Nephron progenitor cell (in vitro differentiated cells): ENCODE data around the gene TSPEAR.

Experiments
- DNase-seq: peaks from one replicate; pipeline ENCODE4 v3.0.0; 2021
- H3K27ac Mint-ChIP-seq: 2 replicates; pipeline ENCODE4 v1.8.0; 2021; ENCODE audit warnings: mild to moderate bottlenecking, moderate library complexity, mixed read lengths
- H3K27me3 Mint-ChIP-seq: 2 replicates; pipeline ENCODE4 v1.8.0; 2021; ENCODE audit warnings: mild to moderate bottlenecking, low read depth, mixed read lengths; ENCODE audit not compliant: poor library complexity
- H3K36me3 Mint-ChIP-seq: 2 replicates; pipeline ENCODE4 v1.8.0; 2021; ENCODE audit warnings: low read depth, mixed read lengths
- H3K4me1 Mint-ChIP-seq: 2 replicates; pipeline ENCODE4 v1.8.0; 2021; ENCODE audit warnings: mixed read lengths
- H3K4me3 Mint-ChIP-seq: 2 replicates; pipeline ENCODE4 v1.8.0; 2021; ENCODE audit warnings: mild to moderate bottlenecking, moderate library complexity, mixed read lengths
- H3K9me3 Mint-ChIP-seq: 2 replicates; pipeline ENCODE4 v1.8.0; 2021; ENCODE audit warnings: mild to moderate bottlenecking, moderate library complexity, mixed read lengths
- TF ChIP-seq, protein P1 (sequence below): fragments of 200-600 bp; sonication (generic); IDR thresholded peaks from 2 replicates; pipeline ENCODE4 v1.5.0; 2021; ENCODE audit warnings: antibody characterized with exemption

Gene TSPEAR

DNA sequence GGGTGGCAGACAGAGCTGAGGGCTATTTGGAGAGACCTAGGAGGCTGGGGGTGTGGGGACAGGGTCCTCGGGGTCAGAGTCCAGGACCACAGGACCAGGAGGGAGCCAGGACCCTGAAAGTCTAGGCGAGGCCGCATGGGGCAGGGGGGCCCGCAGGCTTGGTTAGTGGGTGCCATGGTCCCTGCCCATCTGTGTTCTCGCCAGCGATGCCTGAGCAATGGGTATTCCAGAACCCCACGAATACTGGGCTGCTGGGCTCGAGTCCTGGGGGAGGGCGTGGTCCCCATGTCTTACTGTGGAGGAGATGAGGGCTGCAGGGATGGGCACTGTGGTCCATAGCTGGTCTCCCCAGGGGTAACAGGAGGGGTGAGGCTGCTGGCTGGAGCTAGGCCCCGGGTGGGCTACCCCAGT, 121.1 kb downstream of the TSPEAR start:
- Mint-ChIP-seq H3K27me3 (peaks cover 4% of the 10 kb centered on the region), H3K27ac (no peak overlapping the region), H3K9me3 (peaks cover 28% of the 10 kb centered on the region), H3K36me3 (no peaks in the 10 kb centered on the region), H3K4me1 (peaks cover 33% of the 10 kb centered on the region), H3K4me3 (no peak overlapping the region)
- TF ChIP-seq, protein P1, sequence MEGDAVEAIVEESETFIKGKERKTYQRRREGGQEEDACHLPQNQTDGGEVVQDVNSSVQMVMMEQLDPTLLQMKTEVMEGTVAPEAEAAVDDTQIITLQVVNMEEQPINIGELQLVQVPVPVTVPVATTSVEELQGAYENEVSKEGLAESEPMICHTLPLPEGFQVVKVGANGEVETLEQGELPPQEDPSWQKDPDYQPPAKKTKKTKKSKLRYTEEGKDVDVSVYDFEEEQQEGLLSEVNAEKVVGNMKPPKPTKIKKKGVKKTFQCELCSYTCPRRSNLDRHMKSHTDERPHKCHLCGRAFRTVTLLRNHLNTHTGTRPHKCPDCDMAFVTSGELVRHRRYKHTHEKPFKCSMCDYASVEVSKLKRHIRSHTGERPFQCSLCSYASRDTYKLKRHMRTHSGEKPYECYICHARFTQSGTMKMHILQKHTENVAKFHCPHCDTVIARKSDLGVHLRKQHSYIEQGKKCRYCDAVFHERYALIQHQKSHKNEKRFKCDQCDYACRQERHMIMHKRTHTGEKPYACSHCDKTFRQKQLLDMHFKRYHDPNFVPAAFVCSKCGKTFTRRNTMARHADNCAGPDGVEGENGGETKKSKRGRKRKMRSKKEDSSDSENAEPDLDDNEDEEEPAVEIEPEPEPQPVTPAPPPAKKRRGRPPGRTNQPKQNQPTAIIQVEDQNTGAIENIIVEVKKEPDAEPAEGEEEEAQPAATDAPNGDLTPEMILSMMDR = no peak
- DNase-seq = no peak

DNA sequence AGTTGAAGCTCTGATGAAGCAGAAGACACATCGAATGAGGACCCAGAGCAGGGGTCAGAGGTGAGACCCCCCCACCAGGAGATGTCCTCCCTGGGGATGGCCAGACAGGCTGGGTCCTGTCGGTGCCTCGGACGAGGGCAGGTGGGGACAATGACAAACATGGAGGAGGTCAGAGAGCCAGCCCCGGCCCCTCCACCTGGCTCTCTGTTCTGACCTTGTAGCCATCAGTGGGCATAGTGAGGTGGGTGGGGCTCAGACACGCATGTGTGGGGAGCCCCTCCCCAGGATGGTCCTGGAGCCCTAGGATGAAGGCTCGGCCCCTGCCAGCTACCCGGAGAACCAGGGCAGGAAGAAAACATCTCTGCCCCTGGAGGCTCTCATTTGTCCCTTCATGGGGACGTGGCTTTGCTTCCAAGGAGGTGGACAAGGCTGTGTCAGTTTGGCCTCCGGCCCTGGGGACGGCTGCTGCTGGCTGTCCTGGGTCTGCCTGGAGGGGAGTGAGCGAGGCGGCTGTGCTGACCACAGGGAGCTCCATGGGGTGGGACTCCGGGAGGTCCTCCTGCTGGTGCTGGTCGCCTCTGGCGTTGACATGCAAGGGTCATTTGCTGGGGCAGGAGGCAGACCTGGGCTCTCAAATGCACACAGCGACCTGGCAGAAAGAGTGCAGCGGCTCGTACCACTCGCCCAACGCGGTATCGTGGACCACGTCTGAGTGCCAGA, 121.6 kb downstream of the TSPEAR start:
- no peak for DNase-seq
- Mint-ChIP-seq H3K9me3 (peaks cover 28% of the 10 kb centered on the region), H3K36me3 (no peaks in the 10 kb centered on the region), H3K27me3 (peaks cover 6% of the 10 kb centered on the region), H3K4me3 (no peak overlapping the region), H3K27ac (no peak overlapping the region), H3K4me1 (peaks cover 28% of the 10 kb centered on the region)
- TF ChIP-seq, protein P1 = no peak

DNA sequence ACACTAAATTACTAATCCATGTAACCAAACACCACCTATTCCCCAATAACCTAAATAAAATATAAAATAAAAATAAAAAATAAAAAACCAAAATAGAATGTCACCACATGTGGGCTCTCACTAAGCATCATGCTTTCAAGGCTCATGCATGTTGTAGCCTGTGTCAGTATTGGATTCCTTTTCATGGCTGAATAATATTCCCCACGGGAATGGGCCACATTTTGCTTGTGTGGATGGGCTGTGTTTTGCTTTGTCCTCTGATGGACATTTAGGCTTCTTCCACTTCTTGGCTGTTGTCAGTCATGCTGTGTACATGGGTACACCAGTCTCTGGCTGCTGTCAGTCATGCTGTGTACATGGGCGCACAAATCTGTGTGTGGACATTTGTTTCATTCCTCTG, 122.3 kb downstream of the TSPEAR start:
- H3K9me3 Mint-ChIP-seq = peaks cover 28% of the 10 kb centered on the region
- no peak overlapping the region for H3K27ac Mint-ChIP-seq
- H3K4me1 Mint-ChIP-seq = peaks cover 22% of the 10 kb centered on the region
- no peak overlapping the region for H3K4me3 Mint-ChIP-seq
- peaks cover 6% of the 10 kb centered on the region for H3K27me3 Mint-ChIP-seq
- DNase-seq = no peak
- TF ChIP-seq, protein P1 = no peak
- no peaks in the 10 kb centered on the region for H3K36me3 Mint-ChIP-seq

DNA sequence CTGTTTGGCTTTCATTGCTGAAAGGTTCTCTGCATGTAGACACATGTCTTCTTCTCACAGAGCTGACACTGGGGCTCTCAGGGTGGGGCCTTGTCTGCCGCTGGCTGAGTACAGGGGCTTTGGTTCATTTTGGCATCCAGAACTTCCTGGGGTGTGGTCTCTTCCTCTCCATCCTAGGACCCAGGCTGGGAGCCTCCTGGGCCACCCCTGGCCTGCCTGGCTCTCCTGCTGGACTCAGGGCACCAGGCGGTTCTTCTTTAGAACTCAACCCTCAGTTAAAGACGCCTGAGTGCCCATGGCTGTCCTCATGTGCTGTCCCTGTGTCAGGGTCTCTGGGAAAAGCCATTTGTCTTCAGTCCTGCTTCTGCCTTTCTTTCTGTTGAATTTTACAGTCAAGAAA, 125.5 kb downstream of the TSPEAR start:
- peaks cover 5% of the 10 kb centered on the region for H3K36me3 Mint-ChIP-seq
- H3K27ac Mint-ChIP-seq = no peak overlapping the region
- peaks cover 11% of the 10 kb centered on the region for H3K4me1 Mint-ChIP-seq
- TF ChIP-seq, protein P1 = no peak
- peaks cover 51% of the 10 kb centered on the region for H3K9me3 Mint-ChIP-seq
- peaks cover 9% of the 10 kb centered on the region for H3K27me3 Mint-ChIP-seq
- H3K4me3 Mint-ChIP-seq = no peak overlapping the region
- DNase-seq = no peak

DNA sequence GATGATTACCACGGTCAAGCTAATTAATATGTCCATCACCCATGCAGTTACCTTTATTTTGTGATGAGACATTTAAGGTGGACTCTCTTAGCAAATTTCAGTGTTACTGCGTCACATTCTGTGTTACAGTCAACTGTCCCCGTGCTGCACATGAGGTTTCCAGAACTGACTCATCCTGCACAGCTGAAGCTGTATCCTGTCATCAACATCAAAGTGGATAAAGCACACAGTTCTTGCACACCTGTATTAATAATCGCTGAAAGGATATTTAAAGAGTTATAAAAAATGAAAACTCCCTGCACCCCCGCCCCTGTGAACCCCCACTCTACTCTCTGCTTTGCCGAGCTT, 127.6 kb downstream of the TSPEAR start:
- peaks cover 5% of the 10 kb centered on the region for H3K36me3 Mint-ChIP-seq
- peaks cover 68% of the 10 kb centered on the region for H3K9me3 Mint-ChIP-seq
- no peak overlapping the region for H3K4me3 Mint-ChIP-seq
- peaks cover 9% of the 10 kb centered on the region for H3K27me3 Mint-ChIP-seq
- no peak for DNase-seq
- H3K4me1 Mint-ChIP-seq = peaks cover 9% of the 10 kb centered on the region
- TF ChIP-seq, protein P1 = no peak
- H3K27ac Mint-ChIP-seq = no peak overlapping the region
